ENCODE measurements around the gene NIPAL3.
"Not testable (repeated sequence)": the region's sequence is repeated elsewhere in the genome, so short reads cannot be mapped to it uniquely, and the experiment has no call there.

The NIPAL3 gene

GRCh38 chr1:24484199-24484598, 68.6 kb downstream of the NIPAL3 start:
- peak overlapping the region; percentile 31 for H3K14ac ChIP-seq (ENCODE audit: low read length)
- H3K9ac ChIP-seq (ENCODE audit: low read depth, low read length, poor library complexity), result no peak overlapping the region
- no peak overlapping the region for H2AFZ ChIP-seq (ENCODE audit: low read length)
- H2BK12ac ChIP-seq (ENCODE audit: low read length), result no peak overlapping the region
- no peak for DNase-seq (ENCODE audit: low spot score)
- H3K27ac ChIP-seq (replicated peaks; ENCODE audit: low read length), result no peak overlapping the region
- H3K4me1 ChIP-seq (ENCODE audit: control insufficient read depth in 2 of 2, insufficient read depth in 1 of 2, low read depth in 1 of 2, low read length in 2 of 2), result no peaks in the 10 kb centered on the region
- no peak overlapping the region for H2BK5ac ChIP-seq (ENCODE audit: low read length)
- no peak overlapping the region for H4K91ac ChIP-seq (ENCODE audit: low read depth, low read length, poor library complexity)
- H3K4ac ChIP-seq (ENCODE audit: low read length), result no peak overlapping the region
- H3K4me3 ChIP-seq (ENCODE audit: low read length in 2 of 2), result no peak overlapping the region
- H3K18ac ChIP-seq (ENCODE audit: low read length), result no peak overlapping the region
- H2AK5ac ChIP-seq (ENCODE audit: low read depth, low read length), result no peak overlapping the region
- no peak overlapping the region for H3K4me2 ChIP-seq (ENCODE audit: insufficient read depth, low read length, poor library complexity, severe bottlenecking)
- H4K8ac ChIP-seq (ENCODE audit: low read depth, low read length), result no peak overlapping the region
- H3K36me3 ChIP-seq (replicated peaks in 1 of 2; ENCODE audit: control insufficient read depth in 2 of 2, insufficient read depth in 2 of 2, low read length in 2 of 2), result no peaks in the 10 kb centered on the region
- H3K9me3 ChIP-seq (replicated peaks in 1 of 2; ENCODE audit: control insufficient read depth in 2 of 2, insufficient read depth in 1 of 2, low read depth in 1 of 2, low read length in 2 of 2), result no peaks in the 10 kb centered on the region
- no CpG with 5 or more reads among the region's 4 CpGs for WGBS, 2 donors (ENCODE audit: extremely low coverage in 2 of 2, insufficient read length in 2 of 2, insufficient replicate concordance in 1 of 2)
- no peak overlapping the region for H3K23ac ChIP-seq (ENCODE audit: low read depth, low read length, poor library complexity)
- no peak overlapping the region for H2BK15ac ChIP-seq (ENCODE audit: low read length)
- no peak overlapping the region for H2BK120ac ChIP-seq (ENCODE audit: low read depth, low read length)
- H3K79me1 ChIP-seq (ENCODE audit: low read depth, low read length), result no peaks in the 10 kb centered on the region
- no peaks in the 10 kb centered on the region for H3K27me3 ChIP-seq (ENCODE audit: control insufficient read depth in 3 of 3, insufficient read depth in 3 of 3, low read depth in 1 of 3, low read length in 3 of 3)

GRCh38 chr1:24486331-24487065, 70.9 kb downstream of the NIPAL3 start:
- H2BK120ac ChIP-seq (ENCODE audit: low read depth, low read length), result no peak overlapping the region
- H3K23ac ChIP-seq (ENCODE audit: low read depth, low read length, poor library complexity), result no peak overlapping the region
- WGBS, 2 donors (ENCODE audit: extremely low coverage in 2 of 2, insufficient read length in 2 of 2, insufficient replicate concordance in 1 of 2), result no CpG with 5 or more reads among the region's 7 CpGs
- no peak overlapping the region for H3K4me3 ChIP-seq (ENCODE audit: low read length in 2 of 2)
- no peak overlapping the region for H3K4ac ChIP-seq (ENCODE audit: low read length)
- no peak overlapping the region for H4K8ac ChIP-seq (ENCODE audit: low read depth, low read length)
- no peaks in the 10 kb centered on the region for H3K4me1 ChIP-seq (ENCODE audit: control insufficient read depth in 2 of 2, insufficient read depth in 1 of 2, low read depth in 1 of 2, low read length in 2 of 2)
- H3K79me1 ChIP-seq (ENCODE audit: low read depth, low read length), result no peaks in the 10 kb centered on the region
- H2AFZ ChIP-seq (ENCODE audit: low read length), result no peak overlapping the region
- no peak overlapping the region for H3K9ac ChIP-seq (ENCODE audit: low read depth, low read length, poor library complexity)
- H2AK5ac ChIP-seq (ENCODE audit: low read depth, low read length), result no peak overlapping the region
- H2BK12ac ChIP-seq (ENCODE audit: low read length), result no peak overlapping the region
- no peak overlapping the region for H3K18ac ChIP-seq (ENCODE audit: low read length)
- H3K27me3 ChIP-seq (ENCODE audit: control insufficient read depth in 3 of 3, insufficient read depth in 3 of 3, low read depth in 1 of 3, low read length in 3 of 3), result no peaks in the 10 kb centered on the region
- H3K36me3 ChIP-seq (replicated peaks in 1 of 2; ENCODE audit: control insufficient read depth in 2 of 2, insufficient read depth in 2 of 2, low read length in 2 of 2), result no peaks in the 10 kb centered on the region
- no peak for DNase-seq (ENCODE audit: low spot score)
- no peak overlapping the region for H2BK15ac ChIP-seq (ENCODE audit: low read length)
- H3K4me2 ChIP-seq (ENCODE audit: insufficient read depth, low read length, poor library complexity, severe bottlenecking), result no peak overlapping the region
- H3K14ac ChIP-seq (ENCODE audit: low read length), result no peak overlapping the region
- no peak overlapping the region for H4K91ac ChIP-seq (ENCODE audit: low read depth, low read length, poor library complexity)
- no peak overlapping the region for H2BK5ac ChIP-seq (ENCODE audit: low read length)
- H3K27ac ChIP-seq (replicated peaks; ENCODE audit: low read length), result no peak overlapping the region
- peaks cover 0 to 2% of the 10 kb centered on the region in 2 donors for H3K9me3 ChIP-seq (replicated peaks in 1 of 2; ENCODE audit: control insufficient read depth in 2 of 2, insufficient read depth in 1 of 2, low read depth in 1 of 2, low read length in 2 of 2)

GRCh38 chr1:24487455-24487854, 71.9 kb downstream of the NIPAL3 start:
- DNase-seq (ENCODE audit: low spot score), result no peak
- no peak overlapping the region for H2BK120ac ChIP-seq (ENCODE audit: low read depth, low read length)
- WGBS, 2 donors (ENCODE audit: extremely low coverage in 2 of 2, insufficient read length in 2 of 2, insufficient replicate concordance in 1 of 2), result no CpG with 5 or more reads among the region's 9 CpGs

GRCh38 chr1:24488159-24488558, 72.6 kb downstream of the NIPAL3 start:
- H3K27me3 ChIP-seq (ENCODE audit: control insufficient read depth in 3 of 3, insufficient read depth in 3 of 3, low read depth in 1 of 3, low read length in 3 of 3); H3K79me1 ChIP-seq (ENCODE audit: low read depth, low read length); H3K14ac ChIP-seq (ENCODE audit: low read length); H3K4me1 ChIP-seq (ENCODE audit: control insufficient read depth in 2 of 2, insufficient read depth in 1 of 2, low read depth in 1 of 2, low read length in 2 of 2); H2BK5ac ChIP-seq (ENCODE audit: low read length); H3K4me2 ChIP-seq (ENCODE audit: insufficient read depth, low read length, poor library complexity, severe bottlenecking); H3K18ac ChIP-seq (ENCODE audit: low read length); H3K4ac ChIP-seq (ENCODE audit: low read length); H4K91ac ChIP-seq (ENCODE audit: low read depth, low read length, poor library complexity); H2AFZ ChIP-seq (ENCODE audit: low read length); H3K9ac ChIP-seq (ENCODE audit: low read depth, low read length, poor library complexity); H2BK15ac ChIP-seq (ENCODE audit: low read length); H3K4me3 ChIP-seq (ENCODE audit: low read length in 2 of 2); H3K27ac ChIP-seq (replicated peaks; ENCODE audit: low read length); H2BK12ac ChIP-seq (ENCODE audit: low read length); DNase-seq (ENCODE audit: low spot score); H2BK120ac ChIP-seq (ENCODE audit: low read depth, low read length); H3K23ac ChIP-seq (ENCODE audit: low read depth, low read length, poor library complexity); H2AK5ac ChIP-seq (ENCODE audit: low read depth, low read length); H3K36me3 ChIP-seq (replicated peaks in 1 of 2; ENCODE audit: control insufficient read depth in 2 of 2, insufficient read depth in 2 of 2, low read length in 2 of 2); H3K9me3 ChIP-seq (replicated peaks in 1 of 2; ENCODE audit: control insufficient read depth in 2 of 2, insufficient read depth in 1 of 2, low read depth in 1 of 2, low read length in 2 of 2); H4K8ac ChIP-seq (ENCODE audit: low read depth, low read length): not testable (repeated sequence)
- WGBS, 2 donors (ENCODE audit: extremely low coverage in 2 of 2, insufficient read length in 2 of 2, insufficient replicate concordance in 1 of 2), result no CpG with 5 or more reads among the region's 7 CpGs

More at GRCh38 chr1:24487455-24487854, 71.9 kb downstream of the NIPAL3 start:
- Histone ChIP-seq H3K18ac (ENCODE audit: low read length) (no peak overlapping the region), H4K8ac (ENCODE audit: low read depth, low read length) (no peak overlapping the region), H2BK15ac (ENCODE audit: low read length) (no peak overlapping the region), H3K4me3 (ENCODE audit: low read length in 2 of 2) (no peak overlapping the region), H2AFZ (ENCODE audit: low read length) (no peak overlapping the region), H3K79me1 (ENCODE audit: low read depth, low read length) (no peaks in the 10 kb centered on the region), H2AK5ac (ENCODE audit: low read depth, low read length) (no peak overlapping the region), H3K14ac (ENCODE audit: low read length) (no peak overlapping the region), H3K9ac (ENCODE audit: low read depth, low read length, poor library complexity) (no peak overlapping the region), H3K4ac (ENCODE audit: low read length) (no peak overlapping the region), H3K4me2 (ENCODE audit: insufficient read depth, low read length, poor library complexity, severe bottlenecking) (no peak overlapping the region), H3K23ac (ENCODE audit: low read depth, low read length, poor library complexity) (no peak overlapping the region), H3K9me3 (replicated peaks in 1 of 2; ENCODE audit: control insufficient read depth in 2 of 2, insufficient read depth in 1 of 2, low read depth in 1 of 2, low read length in 2 of 2) (peaks cover 0 to 2% of the 10 kb centered on the region in 2 donors), H2BK5ac (ENCODE audit: low read length) (no peak overlapping the region), H4K91ac (ENCODE audit: low read depth, low read length, poor library complexity) (no peak overlapping the region), H2BK12ac (ENCODE audit: low read length) (no peak overlapping the region), H3K27ac (replicated peaks; ENCODE audit: low read length) (no peak overlapping the region), H3K36me3 (replicated peaks in 1 of 2; ENCODE audit: control insufficient read depth in 2 of 2, insufficient read depth in 2 of 2, low read length in 2 of 2) (no peaks in the 10 kb centered on the region), H3K27me3 (ENCODE audit: control insufficient read depth in 3 of 3, insufficient read depth in 3 of 3, low read depth in 1 of 3, low read length in 3 of 3) (no peaks in the 10 kb centered on the region), H3K4me1 (ENCODE audit: control insufficient read depth in 2 of 2, insufficient read depth in 1 of 2, low read depth in 1 of 2, low read length in 2 of 2) (no peaks in the 10 kb centered on the region)
